ENCODE data around the gene EHMT1. TPM values are rescaled to one million over a fixed set of nuclear protein-coding genes. Genes with fewer than 3 reads are reported as not detected.
A peak's percentile ranks its signal among the peaks of the same experiment; 100 is the strongest.

EHMT1 gene
- total and polyA plus RNA-seq, 2 donors from 2014 or later = 15.8 to 92.9 TPM

GRCh38 chr9:137818286-137818685 lies 199.5 kb downstream of the EHMT1 start:
- Histone ChIP-seq H3K27me3 (ENCODE audit: control insufficient read depth, insufficient read depth, low read length) (no peaks in the 10 kb centered on the region), H3K36me3 (ENCODE audit: control insufficient read depth in 2 of 3, insufficient read depth in 3 of 3, low read length in 3 of 3) (peaks cover 7 to 45% (median 35%) of the 10 kb centered on the region in 3 donors)
- no peak for FAIRE-seq

GRCh38 chr9:137820161-137820855 lies 201.5 kb downstream of the EHMT1 start:
- FAIRE-seq (no peak), DNase-seq (no peak)
- intact Hi-C loops (cut with DNase I) = no loop called here
- TF ChIP-seq CTCF (IDR thresholded peaks at IDR 0.05; ENCODE audit: borderline replicate concordance, extremely low read depth, insufficient read depth) = no peak
- Histone ChIP-seq H3K27ac (ENCODE audit: low read depth in 2 of 2, low read length in 2 of 2) (no peak overlapping the region), H3K4me3 (ENCODE audit: low read length in 3 of 3) (no peak overlapping the region), H3K9ac (ENCODE audit: low read length in 3 of 3) (no peak overlapping the region), H3K4me1 (ENCODE audit: control insufficient read depth in 2 of 3, insufficient read depth in 2 of 3, low read depth in 1 of 3, low read length in 3 of 3) (no peaks in the 10 kb centered on the region), H3K36me3 (ENCODE audit: control insufficient read depth in 2 of 3, insufficient read depth in 3 of 3, low read length in 3 of 3) (peaks cover 7 to 44% (median 32%) of the 10 kb centered on the region in 3 donors), H3K27me3 (ENCODE audit: control insufficient read depth, insufficient read depth, low read length) (no peaks in the 10 kb centered on the region), H3K9me3 (ENCODE audit: control insufficient read depth in 2 of 3, insufficient read depth in 1 of 3, low read length in 3 of 3) (peaks cover 0 to 4% (median 0%) of the 10 kb centered on the region in 3 donors)

More at GRCh38 chr9:137818286-137818685, 199.5 kb downstream of the EHMT1 start:
- intact Hi-C loops (cut with DNase I) = no loop called here
- H3K9ac ChIP-seq (ENCODE audit: low read length in 3 of 3) = no peak overlapping the region
- H3K4me1 ChIP-seq (ENCODE audit: control insufficient read depth in 2 of 3, insufficient read depth in 2 of 3, low read depth in 1 of 3, low read length in 3 of 3) = no peaks in the 10 kb centered on the region
- no peak overlapping the region for H3K27ac ChIP-seq (ENCODE audit: low read depth in 2 of 2, low read length in 2 of 2)
- peaks cover 0 to 4% (median 0%) of the 10 kb centered on the region in 3 donors for H3K9me3 ChIP-seq (ENCODE audit: control insufficient read depth in 2 of 3, insufficient read depth in 1 of 3, low read length in 3 of 3)
- TF ChIP-seq CTCF (IDR thresholded peaks at IDR 0.05; ENCODE audit: borderline replicate concordance, extremely low read depth, insufficient read depth) = no peak
- no peak overlapping the region for H3K4me3 ChIP-seq (ENCODE audit: low read length in 3 of 3)
- peak in 1 of 5 donors; percentile 56 for DNase-seq

- Histone ChIP-seq H3K9me3 (ENCODE audit: control insufficient read depth in 2 of 3, insufficient read depth in 1 of 3, low read length in 3 of 3) (no peaks in the 10 kb centered on the region), H3K36me3 (ENCODE audit: control insufficient read depth in 2 of 3, insufficient read depth in 3 of 3, low read length in 3 of 3) (peaks cover 2 to 22% (median 11%) of the 10 kb centered on the region in 3 donors), H3K27me3 (ENCODE audit: control insufficient read depth, insufficient read depth, low read length) (no peaks in the 10 kb centered on the region), H3K9ac (ENCODE audit: low read length in 3 of 3) (no peak overlapping the region), H3K4me1 (ENCODE audit: control insufficient read depth in 2 of 3, insufficient read depth in 2 of 3, low read depth in 1 of 3, low read length in 3 of 3) (no peaks in the 10 kb centered on the region), H3K27ac (ENCODE audit: low read depth in 2 of 2, low read length in 2 of 2) (no peak overlapping the region), H3K4me3 (ENCODE audit: low read length in 3 of 3) (no peak overlapping the region)
- FAIRE-seq = no peak
- DNase-seq = no peak
- intact Hi-C loops (cut with DNase I) = no loop called here
- no peak for TF ChIP-seq CTCF (IDR thresholded peaks at IDR 0.05; ENCODE audit: borderline replicate concordance, extremely low read depth, insufficient read depth)
Observed at GRCh38 chr9:137823986-137824771, 205.4 kb downstream of the EHMT1 start.

All from kidney (tissue), 14 donors.